GM12872 (cell line): Measurements from ENCODE around the gene CTNND2.

Source experiments
- CTCF ChIP-seq: IDR thresholded peaks from 3 replicates; pipeline ENCODE4 v1.5.1; 2011; ENCODE audit warnings: low read depth, mild to moderate bottlenecking, low read length, moderate library complexity; ENCODE audit not compliant: insufficient read depth

The CTNND2 gene

DNA sequence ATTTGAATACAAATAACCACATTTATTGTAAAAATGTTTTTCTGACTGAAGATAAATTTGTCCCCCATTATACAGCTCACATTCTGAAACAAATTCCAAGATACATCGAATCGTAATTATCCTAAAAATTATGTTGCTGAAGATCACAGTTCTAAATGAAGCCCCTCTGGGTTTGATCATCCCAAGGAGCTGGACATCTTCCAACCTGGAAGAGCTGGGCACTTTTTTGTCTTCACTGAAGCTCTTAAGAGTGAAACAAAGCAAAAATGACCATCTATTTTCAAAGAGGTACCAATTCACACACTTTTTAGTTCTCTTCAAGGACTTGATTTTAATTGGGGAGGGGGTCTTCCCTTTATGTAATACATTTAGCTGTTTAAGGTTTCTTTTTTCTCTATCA is 5.5 kb downstream of the CTNND2 start:
- no peak for TF ChIP-seq CTCF

DNA sequence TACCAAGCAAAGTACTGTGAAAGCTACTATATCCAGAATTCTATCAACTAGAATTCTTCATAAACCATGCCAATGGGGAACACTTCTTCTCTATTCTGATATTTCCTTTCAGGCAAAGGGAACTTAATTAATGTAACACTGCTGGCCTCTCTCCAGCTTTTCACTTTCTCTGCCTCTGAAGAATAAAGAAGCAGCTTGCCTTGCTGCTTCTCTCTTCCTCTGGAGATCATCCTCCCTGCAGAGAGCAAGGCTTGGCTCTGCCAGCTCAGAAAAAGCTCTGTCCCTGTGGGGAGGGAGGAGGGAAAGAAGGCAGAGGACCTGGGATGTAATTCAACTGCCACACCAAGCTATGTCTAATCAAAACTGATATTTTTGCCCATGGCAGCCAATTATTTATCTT is 6.5 kb downstream of the CTNND2 start:
- TF ChIP-seq CTCF = no peak

DNA sequence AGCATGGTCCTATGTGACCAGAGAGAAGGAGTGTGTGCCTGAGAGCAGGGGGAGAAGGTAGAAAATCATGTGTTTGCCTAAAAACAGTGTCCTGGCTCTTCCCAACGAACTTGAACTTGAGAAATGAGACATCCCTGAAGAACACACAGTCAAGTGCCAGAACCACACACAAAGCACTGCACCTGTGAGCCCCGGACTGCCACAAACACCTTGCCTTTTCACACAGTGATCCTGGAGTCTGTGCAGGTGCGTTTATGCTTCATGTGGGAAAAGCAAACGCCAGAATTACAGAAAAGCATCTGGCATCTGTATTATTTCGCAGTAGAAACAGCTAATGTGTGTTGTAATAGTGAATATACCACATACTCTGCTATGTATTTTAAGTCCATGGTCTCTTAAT is 9.3 kb downstream of the CTNND2 start:
- no peak for TF ChIP-seq CTCF

DNA sequence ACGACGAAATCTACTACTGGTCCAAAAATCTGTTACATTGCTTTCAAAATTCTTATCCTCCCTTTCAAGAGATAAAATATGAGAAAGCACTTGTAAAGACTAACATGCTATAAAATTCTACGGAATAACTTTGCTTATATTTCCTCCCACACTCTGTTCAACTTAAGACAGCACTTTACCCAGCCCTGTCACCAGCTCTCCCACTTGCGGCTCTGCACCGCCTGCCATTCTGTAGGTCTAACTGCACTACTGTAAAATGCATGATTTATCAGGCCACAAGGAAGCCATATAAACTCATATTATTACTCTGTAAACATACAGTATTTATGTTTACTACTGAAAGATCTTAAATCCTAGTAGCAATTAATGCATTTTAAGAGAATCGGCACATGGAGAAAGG is 11.4 kb downstream of the CTNND2 start:
- no peak for TF ChIP-seq CTCF

GRCh38 chr5:11890777-11891176 is 13.5 kb downstream of the CTNND2 start:
- no peak for TF ChIP-seq CTCF

DNA sequence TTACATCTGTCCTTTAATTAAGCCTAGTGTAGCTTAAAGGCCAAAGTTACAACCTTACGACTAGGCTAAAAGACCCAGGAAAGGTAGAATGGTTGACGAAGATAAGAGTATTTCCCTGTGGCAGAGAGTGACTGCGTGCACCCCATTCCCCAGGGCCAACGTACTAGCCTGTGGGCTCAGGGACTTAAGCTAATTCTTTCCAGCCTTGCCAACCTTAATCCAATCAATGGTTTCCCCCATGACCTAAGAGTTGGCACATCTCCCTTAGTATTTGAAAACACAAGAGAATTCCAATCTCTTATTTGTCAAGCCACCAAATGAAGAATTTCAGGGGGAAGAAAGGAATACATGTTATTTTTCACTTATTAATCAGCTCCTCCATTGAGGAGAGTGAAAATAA is 16.0 kb downstream of the CTNND2 start:
- no peak for TF ChIP-seq CTCF

DNA sequence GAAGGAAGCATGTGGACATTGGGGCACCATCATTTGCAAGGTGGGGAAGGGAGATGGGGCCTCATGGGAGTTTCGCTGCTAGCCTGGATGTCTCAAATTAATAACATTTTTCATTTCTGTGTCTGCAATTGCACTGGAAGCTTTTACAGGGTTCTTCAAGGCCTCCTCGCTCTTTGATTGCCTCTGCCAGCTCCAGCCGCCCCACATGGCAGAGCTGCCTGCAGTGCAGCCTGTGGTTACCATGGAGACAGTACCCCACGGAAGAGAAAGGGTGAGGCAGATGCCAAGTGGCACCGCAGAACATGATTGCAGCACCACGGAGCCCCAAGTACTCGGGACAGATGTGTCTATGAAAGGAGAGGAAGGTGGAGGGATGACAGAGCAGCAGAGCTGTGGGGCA is 25.4 kb downstream of the CTNND2 start:
- no peak for TF ChIP-seq CTCF

- no peak for TF ChIP-seq CTCF
Observed at GRCh38 chr5:11873587-11873986, 30.7 kb downstream of the CTNND2 start.
